Spleen (tissue), 11 donors: ENCODE data around the gene ZC3H14. TPM values are rescaled to one million over a fixed set of nuclear protein-coding genes. Genes with fewer than 3 reads are reported as not detected.

Experiments
- DNase-seq: peaks from one replicate; pipeline ENCODE4 v3.0.0-alpha.2; 2020
- H3K27ac ChIP-seq, 8 donors: fragments of 200-600 bp; sonication (generic) in 7 of 8; 1 replicate in 4 of 8; 2 replicates in 4 of 8; pipeline versions ENCODE4 v1.5.0 to v1.8.0; 2016 to 2021; ENCODE audit warnings: inconsistent platforms in 4 of 8, mild to moderate bottlenecking in 4 of 8, moderate library complexity in 1 of 8
- H3K27me3 ChIP-seq, 7 donors: fragments of 200-600 bp; sonication (generic) in 6 of 7; replicated peaks in 1 of 7; 1 replicate in 4 of 7; 2 replicates in 3 of 7; pipeline versions ENCODE4 v1.5.0 to v1.8.0; 2016 to 2021; ENCODE audit warnings: inconsistent platforms in 3 of 7, mild to moderate bottlenecking in 1 of 7
- H3K36me3 ChIP-seq, 6 donors: fragments of 200-600 bp; sonication (generic) in 5 of 6; 1 replicate in 4 of 6; 2 replicates in 2 of 6; pipeline versions ENCODE4 v1.5.0 to v1.8.0; 2016 to 2021; ENCODE audit warnings: inconsistent platforms in 2 of 6
- H3K4me1 ChIP-seq, 6 donors: fragments of 200-600 bp; sonication (generic) in 5 of 6; 1 replicate in 3 of 6; 2 replicates in 3 of 6; pipeline versions ENCODE4 v1.5.0 to v1.8.0; 2016 to 2021; ENCODE audit warnings: inconsistent platforms in 3 of 6
- H3K4me3 ChIP-seq, 8 donors: fragments of 200-600 bp; sonication (generic) in 7 of 8; 1 replicate in 4 of 8; 2 replicates in 4 of 8; pipeline versions ENCODE4 v1.5.0 to v1.8.0; 2016 to 2021; ENCODE audit warnings: inconsistent platforms in 4 of 8, mild to moderate bottlenecking in 4 of 8, moderate library complexity in 2 of 8
- H3K9me3 ChIP-seq, 8 donors: fragments of 200-600 bp; sonication (generic) in 7 of 8; 1 replicate in 4 of 8; 2 replicates in 4 of 8; pipeline versions ENCODE4 v1.5.0 to v1.8.0; 2016 to 2021; ENCODE audit warnings: inconsistent platforms in 4 of 8
- POLR2A ChIP-seq, 3 donors: fragments of 450-650 bp; IDR thresholded peaks; one replicate each; pipeline ENCODE4 v1.5.1; 2017; ENCODE audit warnings: antibody characterized with exemption in 3 of 3, mild to moderate bottlenecking in 1 of 3
- POLR2AphosphoS5 ChIP-seq, 3 donors: sonication (generic); formaldehyde crosslinking; IDR thresholded peaks; one replicate each; pipeline ENCODE4 v1.5.1; 2017; ENCODE audit warnings: antibody characterized with exemption in 3 of 3
- whole genome bisulfite sequencing, 5 donors: extraction: QIAGEN DNeasy Blood & Tissue Kit in 3 of 5; methylation state at CpG; one replicate each; pipeline versions ENCODE4 v1.1.5 to v1.1.7; 2013 to 2018; 5-methylcytosine and 5-hydroxymethylcytosine counted together
- intact Hi-C: fragments of 100-400 bp; cut with DNase I; formaldehyde crosslinking; loops from one replicate; pipeline ENCODE4 v1.15.0; 2023; ENCODE audit warnings: low total_unique reads
- polyA plus RNA-seq, 3 donors: library from polyadenylated mRNA; stranded (reverse); fragments of 200-250 nt; gene quantifications; one replicate each; pipeline ENCODE4 v1.2.1, GENCODE V29; 2013
- total RNA-seq, 7 donors: library from RNA; depleted of rRNA in 3 of 7; stranded (reverse); fragments of >200 nt in 3 of 7; fragmentation: NEBNext Ultra II Directional in 4 of 7; extraction: Animal tissue kit (Norgen Biotek cat#: 25700) in 4 of 7; gene quantifications; one replicate each; pipeline versions ENCODE4 v1.1.0 to v1.2.1, GENCODE V29; 2016 to 2021
- TF ChIP-seq, protein P1 (sequence below), 11 experiments: fragments of 200-600 bp in 7 of 11; fragments of 450-650 bp in 4 of 11; sonication (generic) in 4 of 11; IDR thresholded peaks in 8 of 11; conservative IDR thresholded peaks in 3 of 11; 1 replicate in 7 of 11; 2 replicates in 4 of 11; pipeline versions ENCODE4 v1.4.0 to v1.8.0; 2016 to 2021; ENCODE audit warnings: antibody characterized with exemption in 11 of 11, inconsistent platforms in 4 of 11, mild to moderate bottlenecking in 1 of 11
- donor health status: healthy with polysubstance abuse.
- donor health status: DM: no; HTN: no; CAD: no; lungs with moderate emphysema.
- donor health status: DM: no; HTN: no; CAD: no.
- donor health status: Bipolar disorder and iron deficiency.
- donor health status: healthy.
- donor health status: DM: no; HTN: no; CAD: no.
- donor health status: DM: yes; HTN: yes; CAD: no.

ZC3H14 gene
- total and polyA plus RNA-seq, 10 donors: 12.6 to 78.5 (median 41.4) TPM

DNA sequence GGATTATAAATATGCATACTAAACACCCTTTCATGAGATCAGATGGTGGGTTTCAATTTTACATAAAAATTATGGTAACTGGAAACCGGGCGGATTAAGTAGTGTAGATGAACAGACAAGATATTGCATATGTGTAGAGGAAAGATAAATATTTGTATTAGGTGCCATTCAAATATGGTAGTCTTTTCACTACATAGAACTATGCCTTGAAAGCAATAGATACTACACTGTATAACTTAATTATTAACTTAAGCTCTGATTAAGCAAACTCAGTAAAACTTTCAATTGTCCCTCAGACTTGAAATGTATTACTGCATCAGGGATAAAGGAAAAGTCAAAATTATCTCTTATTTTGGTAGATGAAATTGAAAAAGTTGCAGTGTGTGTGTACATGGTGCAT, 10.0 kb upstream of the ZC3H14 start:
- TF ChIP-seq POLR2A (IDR thresholded peaks at IDR 0.05): no peak
- TF ChIP-seq, protein P1, sequence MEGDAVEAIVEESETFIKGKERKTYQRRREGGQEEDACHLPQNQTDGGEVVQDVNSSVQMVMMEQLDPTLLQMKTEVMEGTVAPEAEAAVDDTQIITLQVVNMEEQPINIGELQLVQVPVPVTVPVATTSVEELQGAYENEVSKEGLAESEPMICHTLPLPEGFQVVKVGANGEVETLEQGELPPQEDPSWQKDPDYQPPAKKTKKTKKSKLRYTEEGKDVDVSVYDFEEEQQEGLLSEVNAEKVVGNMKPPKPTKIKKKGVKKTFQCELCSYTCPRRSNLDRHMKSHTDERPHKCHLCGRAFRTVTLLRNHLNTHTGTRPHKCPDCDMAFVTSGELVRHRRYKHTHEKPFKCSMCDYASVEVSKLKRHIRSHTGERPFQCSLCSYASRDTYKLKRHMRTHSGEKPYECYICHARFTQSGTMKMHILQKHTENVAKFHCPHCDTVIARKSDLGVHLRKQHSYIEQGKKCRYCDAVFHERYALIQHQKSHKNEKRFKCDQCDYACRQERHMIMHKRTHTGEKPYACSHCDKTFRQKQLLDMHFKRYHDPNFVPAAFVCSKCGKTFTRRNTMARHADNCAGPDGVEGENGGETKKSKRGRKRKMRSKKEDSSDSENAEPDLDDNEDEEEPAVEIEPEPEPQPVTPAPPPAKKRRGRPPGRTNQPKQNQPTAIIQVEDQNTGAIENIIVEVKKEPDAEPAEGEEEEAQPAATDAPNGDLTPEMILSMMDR (IDR thresholded peaks at IDR 0.05 in 8 of 11, conservative IDR thresholded peaks at IDR 0.05 in 3 of 11): no peak
- no peak for TF ChIP-seq POLR2AphosphoS5 (IDR thresholded peaks at IDR 0.05)
- Histone ChIP-seq H3K36me3 (peaks cover 0 to 10% (median 0%) of the 10 kb centered on the region in 6 donors), H3K4me3 (no peak overlapping the region), H3K27me3 (peaks cover 0 to 76% (median 45%) of the 10 kb centered on the region in 7 donors), H3K27ac (no peak overlapping the region), H3K4me1 (peaks cover 0 to 77% (median 46%) of the 10 kb centered on the region in 6 donors), H3K9me3 (no peaks in the 10 kb centered on the region)
- 83 to 94% (median 86%) methylated on average over 2 of the region's 2 CpGs for WGBS, 5 donors
- intact Hi-C loops: no loop called here
- DNase-seq: no peak

DNA sequence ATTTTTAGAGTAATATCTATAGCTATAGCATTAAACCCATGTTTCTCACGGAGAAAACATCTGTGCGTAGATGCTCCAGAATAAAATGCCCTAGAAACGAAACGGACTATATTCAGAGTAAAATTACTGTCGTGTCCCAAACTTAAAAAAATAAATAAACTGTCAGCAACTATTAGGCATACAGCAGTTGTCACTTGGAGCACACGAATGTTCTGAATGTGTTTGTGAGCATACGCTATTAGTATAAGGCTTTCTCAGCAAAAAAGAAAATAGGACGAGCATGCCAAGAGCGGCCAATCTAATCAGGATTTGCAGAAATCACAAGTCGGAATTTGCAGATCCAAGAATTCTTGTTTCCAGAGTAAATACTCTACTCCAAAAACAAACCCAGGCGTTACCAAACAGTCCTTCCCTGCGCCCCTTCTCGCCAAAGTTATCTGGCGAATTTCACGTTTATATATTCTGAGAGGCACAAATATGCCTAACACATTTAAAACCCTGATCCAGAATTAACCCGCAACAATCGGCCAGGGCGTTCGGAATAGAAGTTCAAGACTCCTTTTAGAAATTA, 8.9 kb upstream of the ZC3H14 start:
- Histone ChIP-seq H3K27ac (peak overlapping the region; percentile 21 to 88 (median 84)), H3K27me3 (peaks cover 0 to 81% (median 45%) of the 10 kb centered on the region in 7 donors)
- intact Hi-C loops: no loop called here

DNA sequence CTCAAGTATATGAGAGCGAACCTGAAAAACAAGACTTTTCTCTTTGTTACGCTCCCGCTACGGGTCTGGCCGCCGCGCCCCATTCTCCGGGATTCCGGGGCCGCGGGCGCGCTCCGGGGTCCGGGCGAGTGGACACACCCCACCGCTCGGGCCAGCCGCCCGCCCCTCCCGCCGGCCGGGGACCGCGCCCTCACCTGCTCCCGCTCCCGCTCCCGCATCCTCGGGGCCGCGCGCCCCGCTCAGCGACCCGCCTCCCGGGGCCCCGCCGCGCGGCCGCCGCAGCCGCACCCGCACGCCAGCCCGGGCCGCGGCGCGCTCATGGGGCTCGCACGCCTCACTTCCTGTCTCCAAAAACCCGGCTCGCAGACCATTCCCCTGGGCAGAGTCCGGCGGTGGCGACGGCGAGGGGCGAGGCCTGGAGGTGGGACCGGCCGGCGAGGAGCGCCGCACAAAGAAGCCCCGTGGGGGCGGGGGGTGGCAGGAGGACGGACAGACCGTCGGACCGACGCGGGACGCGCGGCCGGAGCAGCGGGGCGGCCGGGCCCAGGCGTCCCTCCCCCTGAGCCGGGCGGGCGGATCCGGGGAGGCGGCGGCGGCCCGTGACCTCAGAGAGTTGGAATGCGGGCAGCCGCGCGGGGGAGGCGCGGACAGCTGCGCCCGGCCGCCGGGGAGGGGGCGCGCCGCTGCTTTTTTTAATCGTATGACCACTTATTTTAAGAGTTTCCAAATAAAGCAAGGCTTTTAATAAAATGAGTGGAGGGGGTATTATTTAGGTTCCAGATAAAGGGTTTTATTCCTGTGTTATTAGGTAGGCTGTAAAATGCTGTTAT, 8.2 kb upstream of the ZC3H14 start, which contains the start of gene PTPN21:
Gene PTPN21 (minus strand): TSS at position 551 of the 830 bp plus-strand sequence. CDS start 4,590 bp downstream, outside the sequence.
- Histone ChIP-seq H3K9me3 (no peaks in the 10 kb centered on the region), H3K36me3 (peaks cover 0 to 5% (median 0%) of the 10 kb centered on the region in 6 donors), H3K4me3 (peak within 1 kb of the TSS; percentile 34 to 83 (median 52)), H3K27me3 (peaks cover 0 to 81% (median 45%) of the 10 kb centered on the region in 7 donors), H3K27ac (peak within 1 kb of the TSS; percentile 21 to 88 (median 84)), H3K4me1 (peaks cover 0 to 78% (median 46%) of the 10 kb centered on the region in 6 donors)
- 0 to 1% (median 1%) methylated on average over 49 to 103 of the region's 103 CpGs for WGBS, 5 donors
- peak; percentile 82 for DNase-seq
- TF ChIP-seq POLR2AphosphoS5 (IDR thresholded peaks at IDR 0.05) (peak; percentile 13 to 64 (median 63)), POLR2A (IDR thresholded peaks at IDR 0.05) (no peak)
- TF ChIP-seq, protein P1 (IDR thresholded peaks at IDR 0.05 in 8 of 11, conservative IDR thresholded peaks at IDR 0.05 in 3 of 11): no peak
- intact Hi-C loops: no loop called here

More for the DNA sequence above, 8.9 kb upstream of the ZC3H14 start:
- no peak for DNase-seq
- TF ChIP-seq POLR2A (IDR thresholded peaks at IDR 0.05): no peak
- no peak for TF ChIP-seq POLR2AphosphoS5 (IDR thresholded peaks at IDR 0.05)
- TF ChIP-seq, protein P1 (IDR thresholded peaks at IDR 0.05 in 8 of 11, conservative IDR thresholded peaks at IDR 0.05 in 3 of 11): no peak
- Histone ChIP-seq H3K4me1 (peaks cover 0 to 78% (median 46%) of the 10 kb centered on the region in 6 donors), H3K9me3 (no peaks in the 10 kb centered on the region), H3K36me3 (peaks cover 0 to 10% (median 0%) of the 10 kb centered on the region in 6 donors), H3K4me3 (peak overlapping the region; percentile 34 to 83 (median 52))
- 7 to 9% (median 7%) methylated on average over 19 of the region's 19 CpGs for WGBS, 5 donors

DNA sequence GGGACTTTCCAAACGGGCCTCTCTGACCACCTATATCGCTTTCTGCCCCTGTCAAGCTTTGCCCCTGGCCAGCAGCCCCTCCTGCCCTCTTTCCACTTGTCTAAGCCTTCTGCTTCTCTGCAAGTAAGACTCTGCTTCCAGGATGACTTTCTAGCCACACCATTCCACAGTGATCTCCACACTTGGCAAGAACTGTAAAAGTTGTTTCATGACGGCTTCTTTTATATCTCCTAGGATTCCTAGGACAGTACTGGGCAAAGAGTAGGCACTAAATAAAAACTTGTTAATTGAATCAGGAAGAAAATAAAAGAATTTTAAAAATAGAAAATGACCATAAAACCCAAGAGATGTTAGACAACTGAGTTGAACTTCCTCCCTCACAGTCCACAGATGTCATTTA, 6.3 kb upstream of the ZC3H14 start:
- H3K27me3 ChIP-seq: peaks cover 0 to 69% (median 45%) of the 10 kb centered on the region in 7 donors
- no peaks in the 10 kb centered on the region for H3K36me3 ChIP-seq
- no peak for DNase-seq
- H3K27ac ChIP-seq: no peak overlapping the region
- H3K9me3 ChIP-seq: no peaks in the 10 kb centered on the region
- intact Hi-C loops: no loop called here
- no peak overlapping the region for H3K4me3 ChIP-seq
- peaks cover 0 to 62% (median 34%) of the 10 kb centered on the region in 6 donors for H3K4me1 ChIP-seq
- no peak for TF ChIP-seq POLR2AphosphoS5 (IDR thresholded peaks at IDR 0.05)
- TF ChIP-seq, protein P1 (IDR thresholded peaks at IDR 0.05 in 8 of 11, conservative IDR thresholded peaks at IDR 0.05 in 3 of 11): no peak
- TF ChIP-seq POLR2A (IDR thresholded peaks at IDR 0.05): no peak
- 48 to 63% (median 59%) methylated on average over 3 of the region's 3 CpGs for WGBS, 5 donors
